Measurements from ENCODE around the gene ITGB2.
A peak's percentile ranks its signal among the peaks of the same experiment; 100 is the strongest.

Gene ITGB2

DNA sequence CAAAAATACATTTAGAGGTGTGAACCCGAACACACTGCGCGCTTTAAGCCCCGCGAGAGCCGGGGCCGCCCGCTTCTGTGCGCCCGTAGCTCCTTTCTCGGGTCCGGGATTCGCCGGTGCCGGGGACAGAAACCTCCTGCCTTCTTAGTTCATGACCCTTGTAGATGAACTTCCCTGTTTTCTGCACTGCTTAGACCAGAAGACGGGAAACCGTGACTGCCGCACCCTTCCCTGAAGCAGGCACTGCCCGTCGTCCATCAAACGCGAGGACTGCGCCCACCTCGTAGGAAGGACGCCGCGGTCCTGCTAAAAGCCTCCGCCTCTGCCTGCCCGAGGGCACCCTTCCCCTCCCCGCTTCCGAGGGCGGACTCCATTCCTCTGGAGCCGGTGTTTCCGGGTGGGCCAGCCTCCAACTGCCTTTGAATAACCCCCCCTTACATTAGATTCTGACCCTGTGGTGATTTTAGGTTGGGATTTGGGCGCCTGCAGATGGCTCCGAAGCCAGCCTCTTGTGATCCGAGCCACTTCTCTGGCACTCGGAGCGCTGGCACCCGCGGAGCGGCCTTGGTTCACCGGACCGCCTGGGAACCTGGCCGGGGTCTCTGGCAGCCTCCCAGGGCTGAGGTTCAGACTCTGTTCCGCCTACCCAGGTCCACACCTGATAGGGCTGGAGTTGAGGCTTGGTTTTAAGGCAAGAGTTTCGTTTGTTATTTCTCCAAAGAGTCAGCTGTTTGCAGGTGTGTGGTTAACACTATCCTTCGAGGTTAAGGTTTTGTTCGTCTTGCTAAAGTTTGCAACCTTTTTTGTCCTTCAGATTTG is 46.0 kb downstream of the ITGB2 start:
- Histone ChIP-seq H3K79me2 (ENCODE audit: low read length) (peaks cover 30% of the 10 kb centered on the region), H3K36me3 (replicated peaks; ENCODE audit: low read depth, low read length) (no peaks in the 10 kb centered on the region), H3K27ac (ENCODE audit: low read length) (peak overlapping the region; percentile 51), H2AFZ (ENCODE audit: low read depth, low read length) (peak overlapping the region; percentile 87; the same call in 1 of the 2 replicates), H3K9me3 (ENCODE audit: insufficient read depth, low read length) (no peaks in the 10 kb centered on the region), H3K4me1 (ENCODE audit: low read length) (peaks cover 40% of the 10 kb centered on the region), H3K27me3 (ENCODE audit: low read depth, low read length) (no peaks in the 10 kb centered on the region), H3K4me2 (ENCODE audit: low read length) (peak overlapping the region; percentile 99), H4K20me1 (ENCODE audit: insufficient read depth, low read length) (peaks cover 26% of the 10 kb centered on the region), H3K4me3 (ENCODE audit: low read length) (peak overlapping the region; percentile 94), H3K9ac (ENCODE audit: low read length) (peak overlapping the region; percentile 73)
- TF ChIP-seq EZH2phosphoT487 (IDR thresholded peaks at IDR 0.05; ENCODE audit: low read depth), result no peak
- TF ChIP-seq, protein P1, sequence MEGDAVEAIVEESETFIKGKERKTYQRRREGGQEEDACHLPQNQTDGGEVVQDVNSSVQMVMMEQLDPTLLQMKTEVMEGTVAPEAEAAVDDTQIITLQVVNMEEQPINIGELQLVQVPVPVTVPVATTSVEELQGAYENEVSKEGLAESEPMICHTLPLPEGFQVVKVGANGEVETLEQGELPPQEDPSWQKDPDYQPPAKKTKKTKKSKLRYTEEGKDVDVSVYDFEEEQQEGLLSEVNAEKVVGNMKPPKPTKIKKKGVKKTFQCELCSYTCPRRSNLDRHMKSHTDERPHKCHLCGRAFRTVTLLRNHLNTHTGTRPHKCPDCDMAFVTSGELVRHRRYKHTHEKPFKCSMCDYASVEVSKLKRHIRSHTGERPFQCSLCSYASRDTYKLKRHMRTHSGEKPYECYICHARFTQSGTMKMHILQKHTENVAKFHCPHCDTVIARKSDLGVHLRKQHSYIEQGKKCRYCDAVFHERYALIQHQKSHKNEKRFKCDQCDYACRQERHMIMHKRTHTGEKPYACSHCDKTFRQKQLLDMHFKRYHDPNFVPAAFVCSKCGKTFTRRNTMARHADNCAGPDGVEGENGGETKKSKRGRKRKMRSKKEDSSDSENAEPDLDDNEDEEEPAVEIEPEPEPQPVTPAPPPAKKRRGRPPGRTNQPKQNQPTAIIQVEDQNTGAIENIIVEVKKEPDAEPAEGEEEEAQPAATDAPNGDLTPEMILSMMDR (IDR thresholded peaks at IDR 0.05; ENCODE audit: low read depth, low read length), result no peak

DNA sequence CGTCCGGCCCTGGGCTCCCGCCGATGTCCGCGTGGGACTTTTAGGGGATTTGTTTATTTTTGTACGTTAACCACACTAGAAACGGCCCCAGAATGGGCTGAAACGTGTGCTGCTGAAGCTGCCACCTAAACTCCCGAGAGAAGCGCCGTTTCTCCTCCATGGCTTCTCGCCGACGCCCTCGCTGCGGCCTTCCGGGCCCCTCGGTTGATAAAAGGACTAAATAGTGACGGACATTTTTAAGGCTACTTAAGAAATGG is 46.5 kb downstream of the ITGB2 start:
- peak overlapping the region; percentile 99 for H3K4me2 ChIP-seq (ENCODE audit: low read length)
- no peaks in the 10 kb centered on the region for H3K27me3 ChIP-seq (ENCODE audit: low read depth, low read length)
- H3K4me3 ChIP-seq (ENCODE audit: low read length), result peak overlapping the region; percentile 94
- no peak for TF ChIP-seq EZH2phosphoT487 (IDR thresholded peaks at IDR 0.05; ENCODE audit: low read depth)
- TF ChIP-seq, protein P1 (IDR thresholded peaks at IDR 0.05; ENCODE audit: low read depth, low read length), result no peak
- H2AFZ ChIP-seq (ENCODE audit: low read depth, low read length), result peak overlapping the region; percentile 43; the same call in 1 of the 2 replicates
- H3K4me1 ChIP-seq (ENCODE audit: low read length), result peaks cover 36% of the 10 kb centered on the region
- peaks cover 26% of the 10 kb centered on the region for H4K20me1 ChIP-seq (ENCODE audit: insufficient read depth, low read length)
- H3K36me3 ChIP-seq (replicated peaks; ENCODE audit: low read depth, low read length), result no peaks in the 10 kb centered on the region
- peaks cover 33% of the 10 kb centered on the region for H3K79me2 ChIP-seq (ENCODE audit: low read length)
- peak overlapping the region; percentile 73 for H3K9ac ChIP-seq (ENCODE audit: low read length)
- no peaks in the 10 kb centered on the region for H3K9me3 ChIP-seq (ENCODE audit: insufficient read depth, low read length)
- peak overlapping the region; percentile 51 for H3K27ac ChIP-seq (ENCODE audit: low read length)

DNA sequence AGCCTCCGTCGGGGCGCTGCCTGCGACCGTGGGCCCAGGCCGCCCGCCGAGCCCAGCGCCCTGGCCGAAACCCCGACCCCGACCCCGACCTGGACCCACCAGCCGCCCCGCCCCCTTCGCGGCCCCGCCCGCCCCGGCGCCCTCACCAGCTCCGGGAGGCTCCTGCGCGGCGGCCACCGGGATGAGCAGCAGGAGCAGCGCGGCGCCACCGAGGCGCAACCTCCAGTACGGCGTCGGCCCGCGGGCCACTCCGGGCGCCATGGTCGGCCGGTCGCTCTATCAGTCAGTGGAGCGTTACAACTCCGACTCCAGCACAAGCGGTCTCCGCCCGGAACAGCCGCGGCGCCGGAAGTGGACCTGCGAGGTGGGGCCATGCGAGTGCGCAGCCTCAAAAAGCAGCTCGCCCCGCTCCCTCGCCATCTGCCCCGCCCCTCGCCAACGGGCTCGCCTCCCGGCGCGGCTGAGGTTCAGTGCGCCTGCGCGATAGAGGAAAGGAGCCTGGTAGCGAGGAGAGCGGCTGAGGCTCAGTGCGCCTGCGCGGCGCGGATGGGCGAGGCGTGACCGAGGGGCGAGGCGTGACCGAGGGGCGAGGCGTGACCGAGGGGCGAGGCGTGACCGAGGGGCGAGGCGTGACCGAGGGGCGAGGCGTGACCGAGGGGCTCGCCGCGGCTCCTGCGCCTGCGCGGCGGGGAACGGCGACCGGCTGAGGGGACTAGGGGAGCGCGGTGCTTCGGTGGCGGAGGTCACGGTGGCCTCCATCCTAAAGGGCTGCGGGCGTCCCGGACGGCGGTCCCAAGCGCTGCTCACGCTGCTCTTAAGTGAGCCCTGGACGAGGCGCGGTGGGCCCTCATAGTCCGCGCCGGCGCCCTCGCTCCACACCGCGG is 47.1 kb downstream of the ITGB2 start, which contains the start of gene PTTG1IP:
PTTG1IP (minus strand) TSS at position 335 of the 884 bp plus-strand sequence; CDS start at position 261, 74 bp downstream.
- H3K4me2 ChIP-seq (ENCODE audit: low read length), result peak within 1 kb of the TSS; percentile 99
- peak within 1 kb of the TSS; percentile 73 for H3K9ac ChIP-seq (ENCODE audit: low read length)
- H3K27ac ChIP-seq (ENCODE audit: low read length), result peak within 1 kb of the TSS; percentile 51
- peaks cover 30% of the 10 kb centered on the region for H4K20me1 ChIP-seq (ENCODE audit: insufficient read depth, low read length)
- TF ChIP-seq, protein P1 (IDR thresholded peaks at IDR 0.05; ENCODE audit: low read depth, low read length), result no peak
- no peak for TF ChIP-seq EZH2phosphoT487 (IDR thresholded peaks at IDR 0.05; ENCODE audit: low read depth)
- H3K4me1 ChIP-seq (ENCODE audit: low read length), result peaks cover 30% of the 10 kb centered on the region
- peak within 1 kb of the TSS; percentile 94 for H3K4me3 ChIP-seq (ENCODE audit: low read length)
- H3K36me3 ChIP-seq (replicated peaks; ENCODE audit: low read depth, low read length), result no peaks in the 10 kb centered on the region
- peak within 1 kb of the TSS; percentile 43; the same call in 1 of the 2 replicates for H2AFZ ChIP-seq (ENCODE audit: low read depth, low read length)
- no peaks in the 10 kb centered on the region for H3K27me3 ChIP-seq (ENCODE audit: low read depth, low read length)
- H3K9me3 ChIP-seq (ENCODE audit: insufficient read depth, low read length), result no peaks in the 10 kb centered on the region
- H3K79me2 ChIP-seq (ENCODE audit: low read length), result peaks cover 39% of the 10 kb centered on the region

Measured in OCI-LY3 (cell line).